Measurements from ENCODE around the gene C5orf46. TPM values are rescaled to one million over a fixed set of nuclear protein-coding genes. Genes with fewer than 3 reads are reported as not detected.

Gene C5orf46
- total and polyA plus RNA-seq, 2 of the 4 experiments (the other 2 are of a cell fraction): 1.3 TPM; not detected in 1

DNA sequence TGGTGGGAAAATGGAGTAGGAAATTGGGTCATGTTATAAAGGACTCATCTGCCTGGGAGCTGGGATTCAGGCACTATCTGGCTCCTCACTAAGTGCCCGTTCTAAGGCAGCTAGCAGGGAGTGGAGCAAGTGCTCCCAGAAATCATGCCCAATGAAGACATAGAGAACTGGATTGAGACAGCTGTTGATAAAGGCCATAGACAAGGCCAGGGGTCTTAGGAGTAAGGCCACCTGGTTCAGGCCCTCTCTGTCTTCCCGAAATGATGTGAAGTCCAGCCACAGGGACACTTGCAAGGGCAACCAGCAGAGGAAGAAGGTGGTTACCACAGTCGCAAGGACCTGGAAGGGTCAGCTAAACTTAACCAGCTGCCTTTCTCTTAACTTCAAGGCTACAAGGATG is 54.8 kb downstream of the C5orf46 start:
- ChIA-PET POLR2A (ENCODE audit: unreplicated experiment) (no interaction called here), CTCF (no interaction called here)
- ATAC-seq (ENCODE audit: low read depth) (no peak), DNase-seq (no peak)
- Histone ChIP-seq H3K79me1 (ENCODE audit: low read depth in 1 of 2, low read length in 2 of 2) (no peaks in the 10 kb centered on the region), H2BK15ac (ENCODE audit: low read depth, low read length) (no peak overlapping the region), H2AFZ (replicated peaks; ENCODE audit: low read length, poor library complexity) (no peak overlapping the region), H3K9me1 (ENCODE audit: insufficient read depth, low read length) (no peaks in the 10 kb centered on the region), H3K27me3 (ENCODE audit: control insufficient read depth, insufficient read depth, low read length) (no peaks in the 10 kb centered on the region), H2BK5ac (ENCODE audit: low read depth, low read length, poor library complexity, severe bottlenecking) (no peak overlapping the region), H3K4me2 (ENCODE audit: low read depth, low read length) (no peak overlapping the region), H2AK5ac (ENCODE audit: low read depth, low read length) (no peak overlapping the region), H2BK120ac (ENCODE audit: low read depth, low read length) (no peak overlapping the region), H2BK20ac (ENCODE audit: low read depth, low read length) (no peak overlapping the region), H3K14ac (replicated peaks; ENCODE audit: low read depth, low read length) (no peak overlapping the region), H3K27ac (ENCODE audit: insufficient read depth, low read length) (no peak overlapping the region), H3K4me1 (ENCODE audit: control insufficient read depth, insufficient read depth, low read length) (no peaks in the 10 kb centered on the region), H3K4me3 (ENCODE audit: insufficient read depth, low read depth, low read length) (no peak overlapping the region), H3K4ac (ENCODE audit: low read depth, low read length) (no peak overlapping the region), H3K18ac (ENCODE audit: low read depth, low read length) (no peak overlapping the region), H3K23ac (ENCODE audit: low read depth, low read length) (no peak overlapping the region), H3K9ac (ENCODE audit: low read depth, low read length) (no peak overlapping the region), H2AK9ac (replicated peaks; ENCODE audit: low read depth, low read length, poor library complexity) (no peak overlapping the region), H4K5ac (ENCODE audit: low read depth, low read length) (no peak overlapping the region), H3K9me3 (ENCODE audit: control insufficient read depth, insufficient read depth, low read length) (no peaks in the 10 kb centered on the region), H4K8ac (ENCODE audit: low read depth in 2 of 2, low read length in 2 of 2) (no peak overlapping the region), H3K56ac (ENCODE audit: extremely low read depth, insufficient read depth, low read length) (no peak overlapping the region), H3K36me3 (ENCODE audit: control insufficient read depth, insufficient read depth, low read length) (no peaks in the 10 kb centered on the region), H4K20me1 (ENCODE audit: insufficient read depth, low read length) (no peaks in the 10 kb centered on the region), H4K91ac (ENCODE audit: insufficient read depth, low read depth, low read length) (no peak overlapping the region)
- in situ Hi-C loops (cut with MboI; ENCODE audit: low sequenced_read_pairs): no loop called here
- no CpG with 5 or more reads among the region's 3 CpGs for WGBS, 2 experiments (ENCODE audit: extremely low coverage in 2 of 2, insufficient read length in 1 of 2)
- no TSS peak for BruUV-seq (replicated peaks)
- dilution Hi-C loops (cut with HindIII; ENCODE audit: low sequenced_read_pairs, unreplicated experiment): no loop called here
- intact Hi-C loops (cut with micrococcal nuclease): no loop called here
- no peak for TF ChIP-seq MXI1 (IDR thresholded peaks at IDR 0.05; ENCODE audit: borderline replicate concordance, low read depth, low read length)
- no peak for TF ChIP-seq POLR2A (IDR thresholded peaks at IDR 0.05; ENCODE audit: low read depth, low read length)
- no peak for TF ChIP-seq RAD21 (IDR thresholded peaks at IDR 0.05; ENCODE audit: low read length)

Data from IMR-90 (cell line).